H1 (cell line): ENCODE data around the gene SHISA8. TPM values are rescaled to one million over a fixed set of nuclear protein-coding genes. Genes with fewer than 3 reads are reported as not detected.

Source experiments
- ASH2L ChIP-seq: fragments of 200-600, 300-600 bp; sonication (generic); IDR thresholded peaks from one replicate; pipeline ENCODE4 v1.7.1; 2017; ENCODE audit warnings: low read length
- CHD1 ChIP-seq: IDR thresholded peaks from 2 replicates; pipeline ENCODE4 v1.6.1; 2012; ENCODE audit warnings: low read depth, low read length, improper control_type of control experiment
- JUND ChIP-seq: IDR thresholded peaks from 2 replicates; pipeline ENCODE4 v1.6.1; 2011; ENCODE audit warnings: mild to moderate bottlenecking, improper control_type of control experiment, low read length
- TAF7 ChIP-seq: optimal IDR thresholded peaks from 2 replicates; pipeline ENCODE3; 2011; ENCODE audit warnings: low read depth, mild to moderate bottlenecking, inconsistent platforms, low read length, moderate library complexity, borderline replicate concordance
- polyA plus RNA-seq, 7 experiments: library from polyadenylated mRNA; depleted of rRNA in 3 of 7; stranded (reverse) in 5 of 7; unstranded in 2 of 7; fragments of >200 nt in 5 of 7; fragments of 200-250 nt in 2 of 7; gene quantifications; 1 replicate in 5 of 7; 2 replicates in 1 of 7; 4 replicates in 1 of 7; pipeline versions ENCODE4 v1.2.1 to v1.2.3, GENCODE V29; 2011 to 2013; ENCODE audit warnings: missing spikeins in 2 of 7, mixed read lengths in 2 of 7
- total RNA-seq: library from RNA; stranded (reverse); fragmentation: NEBNext Ultra II Directional; extraction: Animal tissue kit (Norgen Biotek cat#: 25700); gene quantifications from 2 replicates; pipeline ENCODE4 v1.2.1, GENCODE V29; 2021

The SHISA8 gene
- total and polyA plus RNA-seq, 2 of the 8 experiments (the other 6 are each of a cell fraction or from before 2014, with no cell fraction given), result 0.14 to 0.89 TPM

GRCh38 chr22:41880653-41881052, 34.2 kb downstream of the SHISA8 start (continued):
- TF ChIP-seq TAF7 (no peak), CHD1 (no peak), JUND (no peak), ASH2L (no peak)
